Measurements from ENCODE around the gene MAP1B. TPM values are rescaled to one million over a fixed set of nuclear protein-coding genes. Genes with fewer than 3 reads are reported as not detected.

Gene MAP1B
- total RNA-seq, 1 donor from 2014 or later: 84.4 TPM

DNA sequence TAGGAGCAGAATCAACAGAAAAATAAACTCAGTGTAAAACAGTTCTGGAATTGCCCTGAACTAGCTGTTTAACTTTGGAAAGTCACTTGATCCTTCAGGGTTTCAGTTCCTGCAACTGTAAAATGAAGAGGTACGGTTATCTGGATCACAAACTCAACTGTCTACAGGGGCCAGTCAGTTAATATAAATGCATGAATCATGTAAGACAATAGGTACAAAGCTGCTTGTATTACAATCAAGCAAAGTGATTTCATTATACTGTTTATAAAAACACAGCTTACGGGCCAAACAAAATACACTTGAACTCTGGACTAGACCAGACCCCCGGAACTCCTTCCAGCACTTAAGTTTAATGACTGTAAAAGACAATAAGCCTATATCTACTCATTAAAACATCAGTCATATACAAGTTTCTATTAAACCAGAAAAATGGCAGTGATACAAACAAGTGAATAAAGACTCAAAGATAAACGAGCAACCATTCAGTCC lies 139.7 kb downstream of the MAP1B start:
- TF ChIP-seq EZH2 (IDR thresholded peaks at IDR 0.05) (no peak), EZH2phosphoT487 (IDR thresholded peaks at IDR 0.05) (no peak)
- TF ChIP-seq, protein P1, sequence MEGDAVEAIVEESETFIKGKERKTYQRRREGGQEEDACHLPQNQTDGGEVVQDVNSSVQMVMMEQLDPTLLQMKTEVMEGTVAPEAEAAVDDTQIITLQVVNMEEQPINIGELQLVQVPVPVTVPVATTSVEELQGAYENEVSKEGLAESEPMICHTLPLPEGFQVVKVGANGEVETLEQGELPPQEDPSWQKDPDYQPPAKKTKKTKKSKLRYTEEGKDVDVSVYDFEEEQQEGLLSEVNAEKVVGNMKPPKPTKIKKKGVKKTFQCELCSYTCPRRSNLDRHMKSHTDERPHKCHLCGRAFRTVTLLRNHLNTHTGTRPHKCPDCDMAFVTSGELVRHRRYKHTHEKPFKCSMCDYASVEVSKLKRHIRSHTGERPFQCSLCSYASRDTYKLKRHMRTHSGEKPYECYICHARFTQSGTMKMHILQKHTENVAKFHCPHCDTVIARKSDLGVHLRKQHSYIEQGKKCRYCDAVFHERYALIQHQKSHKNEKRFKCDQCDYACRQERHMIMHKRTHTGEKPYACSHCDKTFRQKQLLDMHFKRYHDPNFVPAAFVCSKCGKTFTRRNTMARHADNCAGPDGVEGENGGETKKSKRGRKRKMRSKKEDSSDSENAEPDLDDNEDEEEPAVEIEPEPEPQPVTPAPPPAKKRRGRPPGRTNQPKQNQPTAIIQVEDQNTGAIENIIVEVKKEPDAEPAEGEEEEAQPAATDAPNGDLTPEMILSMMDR (IDR thresholded peaks at IDR 0.05): no peak
- Histone ChIP-seq H3K9me3 (ENCODE audit: low read depth) (no peaks in the 10 kb centered on the region), H3K4me2 (peak overlapping the region; percentile 20), H3K36me3 (no peaks in the 10 kb centered on the region), H3K9ac (no peak overlapping the region), H3K79me2 (ENCODE audit: low read depth) (peaks cover 45% of the 10 kb centered on the region), H3K27me3 (no peaks in the 10 kb centered on the region), H3K4me3 (no peak overlapping the region), H4K20me1 (ENCODE audit: low read depth) (peaks cover 44% of the 10 kb centered on the region), H3K27ac (peak overlapping the region; percentile 35), H2AFZ (replicated peaks) (no peak overlapping the region), H3K4me1 (peaks cover 66% of the 10 kb centered on the region), H3F3A (ENCODE audit: low read depth) (peaks cover 36% of the 10 kb centered on the region)
- peaks cover 86% of the 10 kb centered on the region for H3K4me1 Mint-ChIP-seq
- H3K27me3 Mint-ChIP-seq (ENCODE audit: insufficient read depth, low read depth): no peaks in the 10 kb centered on the region
- H3K27ac Mint-ChIP-seq: peak overlapping the region; percentile 84
- DNase-seq (ENCODE audit: low spot score): no peak
- no peaks in the 10 kb centered on the region for H3K9me3 Mint-ChIP-seq
- no peaks in the 10 kb centered on the region for H3K36me3 Mint-ChIP-seq
- no peak overlapping the region for H3K4me3 Mint-ChIP-seq

- Mint-ChIP-seq H3K4me1 (peaks cover 81% of the 10 kb centered on the region), H3K27me3 (ENCODE audit: insufficient read depth, low read depth) (no peaks in the 10 kb centered on the region), H3K36me3 (peaks cover 4% of the 10 kb centered on the region), H3K27ac (peak overlapping the region; percentile 62), H3K4me3 (peak overlapping the region; percentile 53), H3K9me3 (no peaks in the 10 kb centered on the region)
- Histone ChIP-seq H2AFZ (replicated peaks) (no peak overlapping the region), H3K9me3 (ENCODE audit: low read depth) (no peaks in the 10 kb centered on the region), H3K79me2 (ENCODE audit: low read depth) (peaks cover 43% of the 10 kb centered on the region), H3K4me2 (no peak overlapping the region), H3K4me3 (no peak overlapping the region), H3K36me3 (no peaks in the 10 kb centered on the region), H3F3A (ENCODE audit: low read depth) (peaks cover 26% of the 10 kb centered on the region), H3K27me3 (no peaks in the 10 kb centered on the region), H3K27ac (no peak overlapping the region), H3K4me1 (peaks cover 66% of the 10 kb centered on the region), H3K9ac (no peak overlapping the region), H4K20me1 (ENCODE audit: low read depth) (peaks cover 38% of the 10 kb centered on the region)
- no peak for DNase-seq (ENCODE audit: low spot score)
- TF ChIP-seq, protein P1 (IDR thresholded peaks at IDR 0.05): no peak
- TF ChIP-seq EZH2 (IDR thresholded peaks at IDR 0.05) (no peak), EZH2phosphoT487 (IDR thresholded peaks at IDR 0.05) (no peak)
Observed at GRCh38 chr5:72248410-72248981, 141.2 kb downstream of the MAP1B start.

- Histone ChIP-seq H3K36me3 (no peaks in the 10 kb centered on the region), H3K27me3 (no peaks in the 10 kb centered on the region), H3K9ac (no peak overlapping the region), H3K4me2 (peak overlapping the region; percentile 57), H3K79me2 (ENCODE audit: low read depth) (peaks cover 36% of the 10 kb centered on the region), H3K9me3 (ENCODE audit: low read depth) (no peaks in the 10 kb centered on the region), H3K4me1 (peaks cover 38% of the 10 kb centered on the region), H3K27ac (peak overlapping the region; percentile 55), H2AFZ (replicated peaks) (no peak overlapping the region), H3F3A (ENCODE audit: low read depth) (peaks cover 12% of the 10 kb centered on the region), H3K4me3 (no peak overlapping the region), H4K20me1 (ENCODE audit: low read depth) (peaks cover 22% of the 10 kb centered on the region)
- Mint-ChIP-seq H3K27ac (peak overlapping the region; percentile 70), H3K9me3 (no peaks in the 10 kb centered on the region), H3K4me3 (peak overlapping the region; percentile 25), H3K36me3 (peaks cover 4% of the 10 kb centered on the region), H3K4me1 (peaks cover 54% of the 10 kb centered on the region), H3K27me3 (ENCODE audit: insufficient read depth, low read depth) (no peaks in the 10 kb centered on the region)
- DNase-seq (ENCODE audit: low spot score): peak; percentile 65
- no peak for TF ChIP-seq EZH2 (IDR thresholded peaks at IDR 0.05)
- TF ChIP-seq EZH2phosphoT487 (IDR thresholded peaks at IDR 0.05): peak; percentile 65
Observed at GRCh38 chr5:72251386-72251785, 144.1 kb downstream of the MAP1B start.

GRCh38 chr5:72252008-72252407 lies 144.7 kb downstream of the MAP1B start:
- H3K4me3 Mint-ChIP-seq: no peak overlapping the region
- Histone ChIP-seq H3K9ac (no peak overlapping the region), H3K9me3 (ENCODE audit: low read depth) (no peaks in the 10 kb centered on the region), H3F3A (ENCODE audit: low read depth) (peaks cover 12% of the 10 kb centered on the region), H3K27ac (no peak overlapping the region), H3K79me2 (ENCODE audit: low read depth) (peaks cover 36% of the 10 kb centered on the region), H3K4me1 (peaks cover 32% of the 10 kb centered on the region), H2AFZ (replicated peaks) (no peak overlapping the region), H3K27me3 (no peaks in the 10 kb centered on the region), H3K4me2 (peak overlapping the region; percentile 57), H3K4me3 (no peak overlapping the region), H4K20me1 (ENCODE audit: low read depth) (peaks cover 20% of the 10 kb centered on the region), H3K36me3 (no peaks in the 10 kb centered on the region)
- peaks cover 48% of the 10 kb centered on the region for H3K4me1 Mint-ChIP-seq
- H3K36me3 Mint-ChIP-seq: peaks cover 7% of the 10 kb centered on the region
- no peaks in the 10 kb centered on the region for H3K27me3 Mint-ChIP-seq (ENCODE audit: insufficient read depth, low read depth)
- TF ChIP-seq EZH2phosphoT487 (IDR thresholded peaks at IDR 0.05) (no peak), EZH2 (IDR thresholded peaks at IDR 0.05) (no peak)
- TF ChIP-seq, protein P1 (IDR thresholded peaks at IDR 0.05): no peak
- H3K9me3 Mint-ChIP-seq: no peaks in the 10 kb centered on the region
- H3K27ac Mint-ChIP-seq: peak overlapping the region; percentile 70
- DNase-seq (ENCODE audit: low spot score): no peak
